A549 (cell line): ENCODE data around the gene MCTS1.

Experiments used
- CTCF ChIP-seq: fragments of >200 bp; sonication (Bioruptor Twin); formaldehyde crosslinking; IDR thresholded peaks from 3 replicates; pipeline ENCODE4 v1.5.1; 2016
- JUN ChIP-seq, 2 experiments: fragments of >200 bp; sonication (Bioruptor Twin); formaldehyde crosslinking; IDR thresholded peaks; 2 replicates in 1 of 2; 3 replicates in 1 of 2; pipeline ENCODE4 v1.6.1; 2016 to 2017
- MAFK ChIP-seq: fragments of 450-650 bp; IDR thresholded peaks from 2 replicates; pipeline ENCODE4 v1.6.1; 2014; ENCODE audit not compliant: partially characterized antibody
- RFX5 ChIP-seq: fragments of 450-650 bp; IDR thresholded peaks from 2 replicates; pipeline ENCODE4 v1.7.1; 2014; ENCODE audit warnings: antibody characterized with exemption, mild to moderate bottlenecking, moderate library complexity

DNA sequence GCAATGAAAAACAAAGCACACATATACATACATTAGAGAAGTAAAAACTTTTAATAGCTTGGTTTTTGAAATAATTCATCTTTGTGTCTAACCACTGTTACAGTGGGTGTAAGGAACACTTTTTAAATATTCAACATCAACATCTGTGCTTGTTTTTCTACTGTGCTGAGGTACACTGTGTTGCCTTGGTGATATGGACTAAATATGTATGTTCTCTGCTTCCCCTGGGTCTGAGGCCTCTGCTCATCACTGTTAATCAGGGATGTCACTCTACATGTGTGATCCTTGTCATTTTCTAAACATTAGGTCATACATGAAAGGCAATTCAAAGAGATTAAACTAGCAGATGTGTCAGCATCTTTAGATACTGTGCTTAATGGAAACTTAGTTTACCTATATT lies 10.9 kb downstream of the MCTS1 start:
- TF ChIP-seq MAFK: no peak
- no peak for TF ChIP-seq CTCF
- TF ChIP-seq JUN (IDR thresholded peaks at IDR 0.05): no peak
- TF ChIP-seq RFX5: no peak
